Motor neuron (in vitro differentiated cells): ENCODE results near the gene OR6J1. TPM values are rescaled to one million over a fixed set of nuclear protein-coding genes. Genes with fewer than 3 reads are reported as not detected.
"Not testable (repeated sequence)": the region's sequence is repeated elsewhere in the genome, so short reads cannot be mapped to it uniquely, and the experiment has no call there.

Experiments
- ATAC-seq, 8 experiments: fragments of 200-7000 bp; cut with Tn5 transposase; replicated peaks in 6 of 8; 2 replicates each; pipeline ENCODE4 v1.8.0; 2021; ENCODE audit warnings: mild to moderate bottlenecking in 8 of 8, moderate library complexity in 8 of 8
- H3K27ac ChIP-seq, 2 donors: fragments of 250-450 bp; sonication (Bioruptor Pico); 2 replicates each; pipeline ENCODE4 v1.9.0; 2021; ENCODE audit warnings: antibody characterized with exemption in 2 of 2, mild to moderate bottlenecking in 2 of 2, moderate library complexity in 1 of 2
- H3K4me1 ChIP-seq, 2 donors: fragments of 250-450 bp; sonication (Bioruptor Pico); replicated peaks in 1 of 2; 2 replicates each; pipeline ENCODE4 v1.6.1; 2021; ENCODE audit warnings: antibody characterized with exemption in 2 of 2, mild to moderate bottlenecking in 2 of 2, moderate library complexity in 1 of 2
- H3K4me3 ChIP-seq, 5 donors: fragments of 250-450 bp; sonication (Bioruptor Pico); 2 replicates each; pipeline ENCODE4 v1.9.0; 2021; ENCODE audit warnings: antibody characterized with exemption in 5 of 5, mild to moderate bottlenecking in 5 of 5, moderate library complexity in 4 of 5
- WGBS, 10 experiments: fragments of 450-650 bp; shearing (Covaris generic); methylation state at CpG; one replicate each; pipeline ENCODE4 v1.0.0; 2022; 5-methylcytosine and 5-hydroxymethylcytosine counted together
- in situ Hi-C, 9 experiments: fragments of 400-800 bp; cut with MboI; loops; one replicate each; pipeline ENCODE4 v1.15.0; 2021; ENCODE audit warnings: low sequenced_read_pairs in 9 of 9, low pct_unique_long_range_greater_than_20kb in 2 of 9; ENCODE audit not compliant: unreplicated experiment in 9 of 9
- total RNA-seq, 8 experiments: library from RNA; unstranded; fragments of 300-600 nt; gene quantifications; 2 replicates each; pipeline versions ENCODE4 v1.2.3 to v1.2.4, GENCODE V29; 2022

The OR6J1 gene
- total RNA-seq: under 1 TPM in 4 of 8 experiments, not detected in 4; 0.04 to 0.21 (median 0.12) TPM

GRCh38 chr14:22644305-22644635 lies at the start of gene OR6J1:
TSS of gene OR6J1 (minus strand) at chr14:22644352. CDS start at chr14:22634811, 9,541 bp downstream.
- 17 to 80% (median 70%) methylated on average over 1 of the region's 1 CpG; no CpG with 5 or more reads in 6 of the 10 experiments for WGBS, 10 experiments
- no peak within 1 kb of the TSS for H3K27ac ChIP-seq
- no peak for ATAC-seq
- H3K4me3 ChIP-seq: no peak within 1 kb of the TSS
- in situ Hi-C loops: no loop called here
- H3K4me1 ChIP-seq: no peaks in the 10 kb centered on the region

- no peak overlapping the region for H3K27ac ChIP-seq
- no peak overlapping the region for H3K4me3 ChIP-seq
- in situ Hi-C loops: no loop called here
Observed at GRCh38 chr14:22692194-22692593, 48.0 kb upstream of the OR6J1 start.

GRCh38 chr14:22691171-22691570 lies 47.0 kb upstream of the OR6J1 start:
- no peak for ATAC-seq
- H3K4me1 ChIP-seq: no peaks in the 10 kb centered on the region
- H3K4me3 ChIP-seq: no peak overlapping the region
- in situ Hi-C loops: no loop called here
- WGBS, 10 experiments: 0 to 100% (median 79%) methylated on average over 1 to 2 of the region's 2 CpGs; no CpG with 5 or more reads in 3 of the 10 experiments
- no peak overlapping the region for H3K27ac ChIP-seq

More at GRCh38 chr14:22692194-22692593, 48.0 kb upstream of the OR6J1 start:
- ATAC-seq: no peak
- H3K4me1 ChIP-seq: no peaks in the 10 kb centered on the region

GRCh38 chr14:22689199-22689598 lies 45.0 kb upstream of the OR6J1 start:
- peak in 2 of 8 experiments; percentile 62 to 80 for ATAC-seq
- H3K4me3 ChIP-seq: no peak overlapping the region
- WGBS, 10 experiments: 0 to 100% (median 28%) methylated on average over 1 of the region's 1 CpG; no CpG with 5 or more reads in 4 of the 10 experiments
- H3K27ac ChIP-seq: no peak overlapping the region
- in situ Hi-C loops: no loop called here
- H3K4me1 ChIP-seq: no peaks in the 10 kb centered on the region

- H3K4me1 ChIP-seq, ATAC-seq, H3K4me3 ChIP-seq, H3K27ac ChIP-seq, in situ Hi-C loops: not testable (repeated sequence)
- whole genome bisulfite sequencing, 10 experiments: 67 to 100% (median 80%) methylated on average over 1 to 3 of the region's 3 CpGs; no CpG with 5 or more reads in 5 of the 10 experiments
Observed at GRCh38 chr14:22687969-22688368, 43.8 kb upstream of the OR6J1 start.

- ATAC-seq, in situ Hi-C loops, H3K4me1 ChIP-seq, H3K4me3 ChIP-seq, H3K27ac ChIP-seq: not testable (repeated sequence)
- 0 to 67% (median 9%) methylated on average over 1 to 4 of the region's 6 CpGs; no CpG with 5 or more reads in 2 of the 10 experiments for WGBS, 10 experiments
Observed at GRCh38 chr14:22686176-22686611, 42.0 kb upstream of the OR6J1 start.

GRCh38 chr14:22685467-22685866 lies 41.3 kb upstream of the OR6J1 start:
- Histone ChIP-seq H3K27ac (no peak overlapping the region), H3K4me1 (no peaks in the 10 kb centered on the region), H3K4me3 (no peak overlapping the region)
- WGBS, 10 experiments: 50 to 100% (median 85%) methylated on average over 1 to 4 of the region's 4 CpGs
- ATAC-seq: no peak
- in situ Hi-C loops: no loop called here

GRCh38 chr14:22683428-22683827 lies 39.3 kb upstream of the OR6J1 start:
- in situ Hi-C loops, H3K4me3 ChIP-seq, H3K4me1 ChIP-seq, H3K27ac ChIP-seq, ATAC-seq: not testable (repeated sequence)
- 0 to 100% (median 48%) methylated on average over 1 to 3 of the region's 3 CpGs; no CpG with 5 or more reads in 4 of the 10 experiments for WGBS, 10 experiments

GRCh38 chr14:22678221-22678620 lies 34.1 kb upstream of the OR6J1 start:
- peak in 1 of 8 experiments; percentile 64 for ATAC-seq

GRCh38 chr14:22677551-22677950 lies 33.4 kb upstream of the OR6J1 start:
- H3K27ac ChIP-seq, H3K4me1 ChIP-seq, ATAC-seq, H3K4me3 ChIP-seq, in situ Hi-C loops: not testable (repeated sequence)
- 17 to 83% (median 70%) methylated on average over 1 of the region's 2 CpGs; no CpG with 5 or more reads in 6 of the 10 experiments for WGBS, 10 experiments

More at GRCh38 chr14:22678221-22678620, 34.1 kb upstream of the OR6J1 start:
- Histone ChIP-seq H3K27ac (no peak overlapping the region), H3K4me1 (no peaks in the 10 kb centered on the region), H3K4me3 (no peak overlapping the region)
- WGBS, 10 experiments: 22 to 93% (median 88%) methylated on average over 1 to 2 of the region's 2 CpGs; no CpG with 5 or more reads in 3 of the 10 experiments
- in situ Hi-C loops: no loop called here

- Histone ChIP-seq H3K4me1 (no peaks in the 10 kb centered on the region), H3K27ac (no peak overlapping the region), H3K4me3 (no peak overlapping the region)
- in situ Hi-C loops: loop anchor here in 1 of 9 experiments (25.0 kb wide), 1 partner anchor 109 kb away; no protein-coding TSS in a partner anchor
- peak in 1 of 8 experiments; percentile 27 for ATAC-seq
Observed at GRCh38 chr14:22671622-22672021, 27.5 kb upstream of the OR6J1 start.

GRCh38 chr14:22668863-22669262 lies 24.7 kb upstream of the OR6J1 start:
- no peak overlapping the region for H3K4me3 ChIP-seq
- ATAC-seq: no peak
- WGBS, 10 experiments: 40 to 80% (median 57%) methylated on average over 1 of the region's 1 CpG; no CpG with 5 or more reads in 3 of the 10 experiments
- no peaks in the 10 kb centered on the region for H3K4me1 ChIP-seq
- H3K27ac ChIP-seq: no peak overlapping the region
- in situ Hi-C loops: loop anchor here in 1 of 9 experiments (25.0 kb wide), 1 partner anchor 107 kb away; no protein-coding TSS in a partner anchor

- no peak overlapping the region for H3K4me3 ChIP-seq
- in situ Hi-C loops: loop anchor here in 1 of 9 experiments (25.0 kb wide), 1 partner anchor 106 kb away; no protein-coding TSS in a partner anchor
- ATAC-seq: no peak
Observed at GRCh38 chr14:22668417-22668816, 24.3 kb upstream of the OR6J1 start.

GRCh38 chr14:22667881-22668280 lies 23.7 kb upstream of the OR6J1 start:
- in situ Hi-C loops: loop anchor here in 1 of 9 experiments (25.0 kb wide), 1 partner anchor 106 kb away; no protein-coding TSS in a partner anchor
- Histone ChIP-seq H3K4me1 (no peaks in the 10 kb centered on the region), H3K4me3 (no peak overlapping the region), H3K27ac (no peak overlapping the region)
- ATAC-seq: no peak
- WGBS, 10 experiments: 8 to 83% (median 66%) methylated on average over 1 to 2 of the region's 3 CpGs; no CpG with 5 or more reads in 2 of the 10 experiments

More at GRCh38 chr14:22668417-22668816, 24.3 kb upstream of the OR6J1 start:
- Histone ChIP-seq H3K4me1 (no peaks in the 10 kb centered on the region), H3K27ac (no peak overlapping the region)
